Gastrocnemius medialis (tissue), 4 donors: ENCODE results near the gene DYNC2I2.

ENCODE experiments used
- CTCF ChIP-seq, 5 experiments: fragments of 450-650 bp in 3 of 5; fragments of 200-600 bp in 2 of 5; sonication (generic) in 2 of 5; IDR thresholded peaks in 4 of 5; conservative IDR thresholded peaks in 1 of 5; 1 replicate in 4 of 5; 2 replicates in 1 of 5; pipeline ENCODE4 v1.5.1; 2016 to 2019; ENCODE audit warnings: antibody characterized with exemption in 5 of 5, mild to moderate bottlenecking in 3 of 5, moderate library complexity in 3 of 5
- POLR2A ChIP-seq, 2 donors: fragments of 450-650 bp; IDR thresholded peaks; one replicate each; pipeline ENCODE4 v1.6.1; 2017; ENCODE audit warnings: antibody characterized with exemption in 2 of 2, mild to moderate bottlenecking in 2 of 2, moderate library complexity in 2 of 2

- TF ChIP-seq CTCF (IDR thresholded peaks at IDR 0.05 in 4 of 5, conservative IDR thresholded peaks at IDR 0.05 in 1 of 5) (no peak), POLR2A (IDR thresholded peaks at IDR 0.05) (no peak)
These were observed 67.9 kb downstream of the DYNC2I2 start for GRCh38 chr9:128588581-128589233.
